Central memory CD4-positive, alpha-beta T cell (primary cell): ENCODE data around the gene SIPA1.
A peak's percentile ranks its signal among the peaks of the same experiment; 100 is the strongest.
"Not testable (repeated sequence)": the region's sequence is repeated elsewhere in the genome, so short reads cannot be mapped to it uniquely, and the experiment has no call there.

Source experiments
- DNase-seq: peaks from one replicate; pipeline ENCODE4 v3.0.0; 2022

Gene SIPA1

DNA sequence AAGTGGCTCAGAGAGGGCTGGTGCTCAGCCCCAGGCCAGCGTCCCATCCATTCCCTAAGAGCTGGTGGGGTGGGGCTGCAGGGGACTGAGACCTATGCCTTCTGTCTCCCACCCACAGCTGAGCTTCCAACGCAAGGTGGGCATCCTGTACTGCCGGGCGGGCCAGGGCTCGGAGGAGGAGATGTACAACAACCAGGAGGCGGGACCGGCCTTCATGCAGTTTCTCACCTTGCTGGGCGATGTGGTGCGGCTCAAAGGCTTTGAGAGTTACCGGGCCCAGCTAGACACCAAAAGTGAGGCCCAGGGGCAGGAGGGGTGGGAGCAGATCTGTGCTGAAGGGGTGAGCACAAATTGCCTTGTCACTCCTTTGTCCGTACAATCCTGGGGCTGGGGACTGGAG lies 6.9 kb downstream of the SIPA1 start:
- DNase-seq, result no peak

DNA sequence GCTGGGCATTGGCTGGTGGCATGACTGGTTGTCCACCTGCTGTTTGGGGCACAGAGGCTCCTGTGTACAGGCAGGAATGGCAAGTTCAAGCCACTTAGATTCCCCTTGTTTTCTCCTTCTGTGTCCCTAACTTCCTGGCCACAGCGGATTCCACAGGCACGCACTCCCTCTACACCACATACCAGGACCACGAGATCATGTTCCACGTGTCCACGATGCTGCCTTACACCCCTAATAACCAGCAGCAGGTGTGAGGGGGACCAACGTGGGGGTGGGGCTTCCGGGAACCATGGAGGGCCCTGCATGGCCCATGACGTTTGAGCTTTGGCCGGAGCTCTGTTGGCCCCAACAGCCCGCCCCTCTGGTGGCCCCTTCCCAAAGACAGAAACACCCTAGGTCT lies 7.8 kb downstream of the SIPA1 start:
- DNase-seq, result no peak

DNA sequence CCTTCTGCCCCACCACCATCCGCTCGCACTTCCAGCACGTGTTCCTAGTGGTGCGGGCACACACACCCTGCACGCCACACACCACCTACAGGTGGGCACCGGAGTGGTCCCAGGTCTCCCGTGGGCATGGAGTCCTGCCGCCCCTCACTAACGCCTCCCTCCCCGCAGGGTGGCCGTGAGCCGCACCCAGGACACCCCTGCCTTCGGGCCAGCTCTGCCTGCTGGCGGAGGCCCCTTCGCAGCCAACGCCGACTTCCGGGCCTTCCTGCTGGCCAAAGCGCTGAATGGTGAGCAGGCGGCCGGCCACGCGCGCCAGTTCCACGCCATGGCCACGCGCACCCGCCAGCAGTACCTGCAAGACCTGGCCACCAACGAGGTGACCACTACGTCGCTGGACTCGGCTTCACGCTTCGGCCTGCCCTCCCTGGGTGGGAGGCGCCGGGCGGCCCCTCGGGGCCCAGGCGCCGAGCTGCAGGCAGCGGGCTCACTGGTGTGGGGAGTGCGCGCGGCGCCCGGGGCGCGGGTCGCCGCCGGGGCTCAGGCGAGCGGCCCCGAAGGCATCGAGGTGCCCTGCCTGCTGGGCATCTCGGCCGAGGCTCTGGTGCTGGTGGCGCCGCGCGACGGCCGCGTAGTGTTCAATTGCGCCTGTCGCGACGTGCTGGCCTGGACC lies 8.5 kb downstream of the SIPA1 start:
- DNase-seq, result no peak

DNA sequence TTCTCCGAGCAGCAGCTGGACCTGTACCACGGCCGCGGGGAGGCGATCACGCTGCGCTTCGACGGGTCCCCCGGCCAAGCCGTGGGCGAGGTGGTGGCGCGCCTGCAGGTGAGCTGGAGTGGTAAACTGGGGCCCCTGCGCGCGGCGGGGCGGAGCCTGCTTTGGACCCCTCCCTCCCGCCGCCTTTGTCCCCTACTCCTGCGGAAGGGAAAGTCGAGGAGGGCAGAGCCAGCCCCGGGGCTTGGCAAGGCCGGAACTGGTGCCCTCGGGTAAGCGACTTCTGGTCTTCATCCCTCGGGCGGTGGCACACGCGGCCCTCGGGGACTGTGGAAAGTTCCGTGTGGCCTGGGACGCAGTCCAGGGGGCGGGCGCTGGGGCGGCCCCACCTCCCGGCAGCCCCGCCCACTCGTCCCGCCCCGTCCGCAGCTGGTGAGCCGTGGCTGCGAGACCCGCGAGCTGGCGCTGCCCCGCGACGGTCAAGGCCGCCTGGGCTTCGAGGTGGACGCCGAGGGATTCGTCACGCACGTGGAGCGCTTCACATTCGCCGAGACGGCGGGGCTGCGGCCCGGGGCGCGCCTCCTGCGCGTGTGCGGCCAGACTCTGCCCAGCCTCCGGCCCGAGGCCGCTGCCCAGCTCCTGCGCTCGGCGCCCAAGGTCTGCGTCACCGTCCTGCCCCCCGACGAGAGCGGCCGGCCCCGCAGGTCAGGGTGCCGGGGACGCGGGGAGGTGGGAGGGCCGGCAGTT lies 9.2 kb downstream of the SIPA1 start:
- DNase-seq, result no peak

DNA sequence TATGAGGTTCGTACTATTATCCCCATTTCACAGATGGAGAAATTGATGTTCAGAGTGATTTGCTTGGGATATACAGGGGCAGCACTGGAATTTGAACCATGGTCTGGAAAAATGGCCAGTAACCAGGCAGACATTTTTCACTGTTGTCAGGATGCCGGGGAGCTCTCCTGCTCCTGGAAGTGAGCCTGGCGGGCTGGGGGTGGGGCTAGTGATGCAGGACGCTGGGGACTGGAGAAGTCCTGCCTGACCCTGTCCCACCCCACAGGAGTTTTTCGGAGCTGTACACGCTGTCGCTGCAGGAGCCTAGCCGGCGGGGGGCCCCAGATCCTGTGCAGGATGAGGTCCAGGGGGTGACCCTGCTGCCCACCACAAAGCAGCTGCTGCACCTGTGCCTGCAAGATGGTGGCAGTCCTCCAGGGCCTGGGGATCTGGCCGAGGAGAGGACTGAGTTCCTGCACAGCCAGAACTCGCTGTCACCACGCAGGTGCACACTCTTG lies 11.1 kb downstream of the SIPA1 start:
- no peak for DNase-seq

DNA sequence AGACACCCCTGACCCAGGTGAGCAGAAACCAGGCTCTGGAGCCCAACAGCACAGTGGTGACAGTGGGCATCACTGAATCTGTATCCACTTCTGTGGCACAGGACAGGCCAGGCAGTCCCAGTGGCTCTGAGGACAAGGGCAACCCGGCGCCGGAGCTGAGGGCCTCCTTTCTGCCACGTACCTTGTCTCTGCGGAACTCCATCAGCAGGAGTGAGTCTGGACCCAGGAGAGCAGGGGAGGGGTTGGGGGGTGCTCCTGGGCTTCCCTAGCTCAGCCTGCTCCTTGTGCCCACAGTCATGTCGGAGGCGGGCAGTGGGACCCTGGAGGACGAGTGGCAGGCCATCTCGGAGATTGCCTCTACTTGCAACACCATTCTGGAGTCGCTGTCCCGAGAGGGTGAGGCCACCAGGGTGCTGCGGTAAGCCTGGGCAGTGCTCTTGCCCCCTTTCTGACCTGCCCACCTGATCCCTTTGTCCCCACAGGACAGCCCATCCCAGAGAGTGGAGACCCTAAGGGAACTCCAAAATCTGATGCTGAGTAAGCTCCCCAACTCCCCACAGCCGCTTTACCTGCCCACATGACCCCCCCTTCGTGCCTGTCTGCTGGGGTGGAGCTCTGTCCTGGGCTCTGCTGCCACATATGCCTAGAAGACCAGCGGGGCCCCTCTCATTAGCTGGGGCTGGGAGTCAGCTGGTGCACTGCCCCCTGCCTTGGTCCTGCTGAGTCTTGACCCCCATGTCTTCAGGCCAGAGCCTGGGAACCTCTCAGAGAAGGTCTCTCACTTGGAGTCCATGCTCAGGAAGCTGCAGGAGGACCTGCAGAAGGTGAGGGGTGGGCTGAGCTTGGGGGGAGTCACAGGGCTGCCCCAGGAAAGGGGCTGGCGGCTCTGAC lies 12.0 kb downstream of the SIPA1 start:
- DNase-seq, result no peak

DNA sequence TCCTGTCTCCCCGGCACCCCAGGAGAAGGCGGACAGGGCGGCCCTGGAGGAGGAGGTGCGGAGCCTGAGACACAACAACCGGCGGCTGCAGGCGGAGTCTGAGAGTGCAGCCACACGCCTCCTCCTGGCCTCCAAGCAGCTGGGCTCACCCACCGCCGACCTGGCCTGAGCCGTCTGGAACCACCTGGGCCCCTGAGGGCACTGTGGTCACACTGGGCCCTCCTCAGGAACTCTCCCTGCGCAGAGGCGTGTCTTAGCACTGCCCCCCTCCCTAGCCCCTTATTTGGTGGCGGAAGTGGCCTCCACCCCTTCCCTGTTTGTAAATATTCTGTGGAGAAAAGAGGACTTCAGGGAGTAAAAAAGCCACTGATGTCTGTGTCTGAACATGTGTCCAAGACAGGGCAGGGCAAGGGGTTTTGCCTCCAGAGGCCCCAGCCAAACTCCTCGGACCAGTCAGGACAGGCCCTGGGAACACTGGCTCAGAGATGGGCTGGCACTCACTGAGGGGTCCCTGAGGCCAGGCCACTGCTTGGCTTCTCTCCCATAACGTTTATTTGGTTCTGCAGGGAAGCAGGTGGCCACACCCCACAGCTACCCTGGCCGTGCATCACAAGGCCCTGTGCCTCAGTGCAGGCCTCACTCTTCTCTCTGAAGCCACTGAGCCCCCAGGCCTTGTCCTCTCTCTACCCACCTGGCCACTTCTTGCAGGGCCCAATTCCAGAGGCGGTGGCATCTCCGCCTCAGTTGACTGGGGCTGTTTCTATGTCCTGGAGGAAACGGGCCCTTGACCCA lies 12.8 kb downstream of the SIPA1 start:
- no peak for DNase-seq

DNA sequence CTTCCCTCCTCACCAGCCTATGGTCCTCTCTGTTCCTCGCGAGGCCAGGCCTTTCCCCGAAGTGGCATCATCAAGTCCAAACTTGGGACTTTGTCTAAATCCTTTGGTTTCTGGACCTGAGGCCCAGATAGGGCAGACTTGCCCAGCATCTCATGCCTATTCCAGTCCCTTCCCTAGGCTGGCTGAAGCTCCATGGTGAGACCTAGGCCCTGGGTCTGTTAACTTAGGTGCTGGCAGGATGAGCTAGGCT lies 13.4 kb downstream of the SIPA1 start:
- no peak for DNase-seq

DNA sequence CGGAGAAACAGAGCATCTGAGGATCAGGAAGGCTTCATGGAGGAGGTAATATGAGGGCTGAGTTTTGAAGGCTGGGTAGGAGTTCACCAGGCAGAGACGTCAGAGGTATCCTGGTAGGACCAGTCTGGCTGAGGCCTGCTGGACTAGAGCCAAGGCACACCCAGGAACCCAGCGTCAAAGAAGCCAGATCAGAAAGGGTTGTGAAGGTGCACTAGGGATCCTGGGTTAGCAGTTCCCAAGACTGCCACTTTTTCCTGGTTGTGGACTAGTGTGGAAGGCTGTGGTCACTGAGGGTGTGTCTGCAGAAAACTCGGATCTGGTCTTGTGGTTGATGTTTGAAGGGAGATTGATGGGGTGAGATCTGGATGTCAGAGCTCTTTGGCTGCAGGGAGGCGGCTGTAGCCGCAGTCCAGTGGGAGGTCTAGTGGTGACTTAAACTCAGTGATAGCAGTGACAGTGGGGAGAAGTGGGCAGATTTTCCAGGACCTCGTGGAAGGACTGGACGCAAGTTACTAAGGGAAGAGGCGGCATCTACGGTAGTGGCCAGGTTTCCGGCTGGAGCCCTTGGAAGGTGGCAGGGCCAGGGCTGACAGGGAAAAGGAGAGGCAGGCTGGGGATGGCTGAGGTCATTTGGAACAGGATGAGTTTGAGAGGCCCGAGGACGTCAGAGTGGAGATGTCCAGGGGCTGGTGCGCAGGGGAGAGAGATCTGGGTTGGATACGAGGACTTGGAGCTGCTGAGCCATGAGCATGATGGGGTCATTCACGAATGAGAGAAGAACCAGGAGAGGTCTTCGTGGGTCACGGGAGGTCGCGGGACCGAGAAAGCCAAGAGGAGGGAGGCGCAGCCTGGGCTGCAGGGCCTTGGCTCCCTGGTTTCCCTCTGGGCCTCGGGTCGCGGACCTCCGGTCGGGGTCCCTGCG lies 13.9 kb downstream of the SIPA1 start:
- DNase-seq, result no peak

DNA sequence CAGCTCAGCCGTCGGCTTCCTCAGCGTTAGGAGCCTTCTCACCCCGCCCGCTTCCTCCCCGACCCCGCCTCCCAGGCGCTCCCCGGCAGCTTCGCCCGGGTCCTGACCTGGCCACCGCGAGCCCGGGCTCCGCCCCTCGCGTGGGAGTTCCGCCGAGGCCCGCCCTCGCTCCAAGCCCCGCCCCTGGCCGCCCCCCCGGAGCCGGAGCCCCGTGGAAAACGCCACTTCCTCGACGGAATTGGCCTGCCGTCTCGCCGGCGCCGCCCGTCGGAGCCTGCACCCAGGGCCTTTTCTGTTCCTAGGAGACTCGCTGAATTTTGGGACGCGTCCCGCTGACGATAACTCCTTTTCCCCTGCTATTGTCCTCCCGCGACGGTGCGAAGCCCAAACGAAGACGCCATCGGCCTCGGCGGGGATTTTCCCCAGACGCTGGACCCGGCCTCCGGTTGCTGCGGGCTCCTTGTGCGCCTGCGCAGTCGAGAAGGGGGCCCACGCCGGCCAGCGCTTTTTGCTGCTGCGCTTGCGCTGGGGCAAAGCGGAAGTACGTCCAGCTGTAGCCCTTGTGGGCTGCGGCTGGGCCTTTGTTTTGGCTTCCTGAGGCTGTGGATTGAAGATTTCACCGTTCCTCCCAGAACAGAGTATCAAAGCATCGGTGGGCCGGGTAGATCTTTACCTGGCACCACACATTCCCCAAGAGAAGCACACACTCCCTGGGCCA lies 14.8 kb downstream of the SIPA1 start:
- peak; percentile 97 for DNase-seq

DNA sequence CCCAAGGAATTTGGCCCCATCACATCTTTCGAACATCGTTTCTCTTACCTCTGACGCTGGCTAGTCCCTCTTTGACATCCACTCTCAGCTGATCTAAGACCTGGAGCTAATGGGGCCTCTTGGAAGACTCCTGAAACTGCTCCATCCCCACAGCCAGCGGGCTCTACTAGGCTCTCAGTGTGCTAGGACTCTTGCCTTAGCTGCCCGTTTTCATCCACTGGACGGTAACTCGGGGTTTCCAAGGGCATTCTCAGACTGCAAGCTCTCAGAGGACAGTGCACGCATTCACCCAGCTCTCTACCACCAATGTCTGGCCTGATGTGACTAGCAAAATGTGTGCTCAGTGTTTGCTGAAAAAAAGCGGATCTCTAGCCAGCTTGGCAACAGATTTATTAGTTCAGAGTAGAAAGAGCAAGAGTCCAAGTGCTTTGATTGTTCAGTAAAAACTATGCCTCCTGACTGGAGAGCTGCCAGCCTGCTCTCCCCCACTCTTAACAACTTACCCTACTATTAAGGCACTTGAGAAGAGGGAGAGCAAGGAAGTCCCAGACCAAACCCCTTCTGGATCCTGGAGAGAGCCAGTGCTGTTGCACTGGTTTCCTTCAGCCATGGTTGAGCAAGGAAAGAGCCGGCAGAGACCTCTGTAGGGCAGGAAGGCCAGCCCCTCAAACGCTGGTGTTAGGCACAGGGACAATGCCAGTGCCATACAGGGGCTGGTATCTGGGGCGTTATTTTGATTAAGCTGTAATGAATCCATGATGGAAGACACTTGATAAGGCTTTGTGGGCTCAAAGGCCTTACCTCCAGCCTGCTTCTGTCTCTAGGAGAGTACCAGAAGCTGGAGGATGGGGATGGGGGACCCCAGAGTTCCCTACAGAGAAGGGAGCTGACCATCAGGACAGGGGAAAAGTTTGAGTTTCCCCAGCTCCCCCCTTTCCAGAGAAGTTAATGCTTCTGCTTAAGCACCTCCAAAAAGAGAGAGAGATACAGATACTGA lies 15.6 kb downstream of the SIPA1 start:
- no peak for DNase-seq

DNA sequence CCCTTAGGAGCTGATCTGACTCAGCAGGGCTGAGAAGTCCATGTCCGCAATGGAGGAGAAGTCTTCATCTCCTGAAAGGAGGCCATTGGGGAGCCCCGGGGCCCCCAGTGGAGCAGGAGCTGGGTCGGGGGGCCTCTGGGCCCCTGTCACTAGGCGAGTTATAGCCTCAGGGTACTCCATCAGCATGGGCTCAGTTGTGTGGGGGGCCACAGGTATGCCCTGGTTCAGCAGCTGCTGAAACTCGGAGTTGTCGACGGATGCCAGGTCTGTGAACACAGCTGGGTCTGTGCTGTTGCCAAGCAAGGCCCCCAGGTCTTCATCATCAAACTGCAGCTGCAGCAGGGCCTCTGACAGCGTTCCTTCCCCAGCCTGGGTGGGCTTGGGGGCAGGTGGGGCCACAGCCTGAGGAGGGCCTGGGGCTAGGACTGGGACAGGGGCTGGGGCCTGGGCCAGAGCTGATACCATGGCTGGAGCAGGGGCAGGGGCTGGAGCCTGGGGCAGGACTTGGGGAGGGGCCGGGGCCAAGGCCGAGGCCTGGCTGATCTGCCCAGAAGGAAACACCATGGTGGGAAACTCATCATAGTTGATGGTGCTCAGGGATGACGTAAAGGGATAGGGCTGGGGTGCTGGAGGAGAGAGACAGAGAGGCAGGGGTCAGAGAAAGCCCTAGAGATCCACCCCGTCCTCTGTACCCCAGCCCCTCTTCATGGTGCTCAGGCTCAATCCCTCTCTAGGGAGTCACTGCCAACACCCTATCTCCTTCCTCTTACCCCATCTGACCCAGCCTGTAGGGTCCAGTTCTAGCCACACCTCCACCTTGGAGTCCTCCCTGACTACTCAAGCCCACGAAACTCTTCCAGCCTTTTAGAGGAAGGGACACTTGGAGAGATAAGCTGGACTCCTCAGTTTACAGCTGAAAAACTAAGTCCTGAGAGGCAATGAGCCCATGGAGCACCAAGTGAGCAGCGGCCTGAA lies 16.8 kb downstream of the SIPA1 start:
- no peak for DNase-seq

DNA sequence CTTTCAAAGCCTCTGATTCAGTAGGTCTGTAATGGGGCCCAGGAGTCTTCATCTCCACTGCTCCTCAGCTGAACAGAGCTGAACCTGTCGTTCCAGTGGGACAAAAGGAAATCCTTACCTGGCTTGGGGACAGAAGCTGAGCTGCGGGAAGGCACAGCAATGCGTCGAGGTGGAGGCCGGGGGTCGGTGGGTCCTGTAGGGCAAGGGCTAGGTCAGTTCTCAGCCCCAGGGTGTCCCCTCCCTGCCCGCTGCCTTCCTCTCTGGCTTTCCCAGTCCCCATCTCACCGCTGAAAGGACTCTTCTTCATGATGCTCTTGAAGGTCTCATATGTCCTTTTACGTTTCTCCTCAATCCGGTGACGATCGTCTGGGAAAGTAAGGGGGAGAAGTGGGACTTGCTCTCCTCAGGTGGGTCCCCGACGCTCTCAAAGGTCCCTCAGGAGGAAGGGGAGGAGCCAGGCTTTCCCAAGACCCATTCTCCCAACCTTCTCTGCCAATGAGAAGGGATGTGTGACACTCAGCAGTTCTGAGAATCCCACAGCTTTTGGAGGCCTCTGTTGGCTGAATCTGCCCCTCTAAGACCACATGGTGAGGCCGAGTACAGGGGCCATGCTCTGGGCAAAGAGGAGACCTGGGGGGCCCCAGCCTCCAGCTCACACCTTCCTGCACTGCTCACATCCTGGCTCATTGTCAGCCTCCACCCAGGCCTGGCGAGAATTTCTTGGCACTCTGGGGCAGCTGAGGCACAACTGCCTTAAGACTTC lies 17.9 kb downstream of the SIPA1 start:
- no peak for DNase-seq

DNA sequence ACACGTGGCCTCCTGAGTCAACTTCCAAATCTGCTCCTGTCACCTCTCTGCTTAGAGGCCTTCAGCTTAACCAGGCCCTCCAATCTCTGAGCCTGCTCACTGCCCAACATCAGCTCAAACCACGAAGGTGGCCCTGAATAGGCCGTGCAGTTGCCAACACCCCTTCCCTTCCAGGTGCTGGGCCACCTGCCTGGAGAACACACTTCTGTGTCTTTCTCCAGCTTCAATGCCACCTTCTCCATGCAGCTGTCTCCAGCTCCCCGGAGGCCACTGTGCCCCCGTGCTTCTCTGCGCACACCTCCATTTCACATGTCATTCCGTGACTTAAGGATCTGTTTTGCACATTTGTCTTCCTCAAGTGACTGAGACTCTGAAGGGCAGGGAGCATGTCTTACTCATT lies 19.5 kb downstream of the SIPA1 start:
- DNase-seq, result no peak

DNA sequence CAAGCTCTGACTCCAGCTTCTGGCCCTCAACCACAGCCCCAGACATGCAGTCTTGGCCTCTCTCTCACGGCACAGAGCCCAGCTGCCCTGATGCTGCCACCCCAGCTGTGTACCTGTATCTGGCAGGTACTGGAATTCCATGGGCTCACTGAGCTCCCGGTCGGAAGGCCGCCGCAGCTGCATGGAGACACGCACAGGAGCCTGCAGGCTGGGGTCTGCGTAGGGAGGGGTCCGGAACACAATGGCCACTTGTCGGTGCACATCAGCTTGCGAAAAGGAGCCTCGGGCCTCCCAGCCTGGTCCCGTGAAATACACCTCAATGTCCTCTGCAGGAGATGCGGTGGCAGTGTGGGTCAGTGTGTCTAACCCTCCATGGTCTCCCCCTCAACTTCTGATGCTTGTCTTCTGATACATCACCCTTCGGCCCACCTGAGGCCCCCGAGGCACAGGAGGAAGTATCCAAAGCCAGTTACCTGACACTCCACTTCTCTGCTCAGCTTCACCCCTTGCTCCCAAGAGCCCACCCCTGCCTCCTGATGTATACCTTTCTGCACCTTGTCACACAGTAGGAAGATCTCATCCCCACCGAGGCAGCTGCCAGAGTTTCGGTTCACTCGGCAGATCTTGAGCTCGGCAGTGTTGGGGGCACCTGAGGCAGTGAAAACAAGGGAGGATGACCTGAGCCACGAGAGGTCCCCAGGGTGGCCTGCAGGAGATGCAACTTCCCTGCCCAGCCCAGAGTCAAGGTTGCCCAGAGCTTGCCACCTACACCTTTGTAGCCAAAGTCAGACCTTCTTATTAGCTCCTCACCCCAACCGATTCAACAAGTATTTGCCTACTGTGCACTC lies 20.5 kb downstream of the SIPA1 start:
- DNase-seq, result no peak

DNA sequence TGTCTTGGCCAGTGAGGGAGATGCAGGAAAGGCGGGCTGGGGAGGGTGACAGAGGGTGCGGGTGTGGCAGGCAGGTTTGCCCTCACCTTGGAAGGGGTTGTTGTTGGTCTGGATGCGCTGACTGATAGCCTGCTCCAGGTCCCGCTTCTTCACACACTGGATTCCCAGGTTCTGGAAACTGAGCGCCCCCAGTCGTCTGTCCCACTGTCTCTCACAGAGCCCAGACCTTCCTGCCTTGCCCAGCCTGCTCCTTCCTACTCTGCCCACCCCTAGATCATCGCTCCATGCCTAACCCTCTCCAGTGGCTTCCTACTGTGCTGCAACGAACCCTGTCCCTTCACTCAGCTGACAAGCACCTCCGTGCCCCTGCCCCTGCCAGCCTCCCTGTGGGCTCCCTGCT lies 22.1 kb downstream of the SIPA1 start:
- DNase-seq, result no peak

DNA sequence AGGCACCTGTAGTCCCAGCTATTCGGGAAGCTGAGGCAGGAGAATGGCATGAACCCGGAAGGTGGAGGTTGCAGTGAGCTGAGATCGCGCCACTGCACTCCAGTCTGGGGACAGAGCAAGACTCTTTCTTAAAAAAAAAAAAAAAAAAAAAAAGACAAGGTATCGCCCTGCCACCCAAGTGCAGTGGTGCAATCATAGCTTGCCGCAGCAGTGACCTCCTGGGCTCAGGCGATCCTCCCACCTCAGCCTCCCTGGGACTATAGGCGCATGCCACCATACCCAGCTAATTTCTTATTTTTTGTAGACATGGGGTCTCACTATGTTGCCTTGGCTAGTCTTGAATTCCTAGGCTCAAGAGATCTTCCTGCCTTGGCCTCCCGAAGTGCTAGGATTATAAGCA lies 23.0 kb downstream of the SIPA1 start:
- DNase-seq, result not testable (repeated sequence)
